Activated CD4-positive, alpha-beta T cell treated with anti-CD3 and anti-CD28 coated beads for 1 hour (primary cell): ENCODE measurements around the gene SBNO2.
"Not testable (repeated sequence)": the region's sequence is repeated elsewhere in the genome, so short reads cannot be mapped to it uniquely, and the experiment has no call there.

Experiments
- DNase-seq: peaks from one replicate; pipeline ENCODE4 v3.0.0-alpha.2; 2020

Gene SBNO2

GRCh38 chr19:1132552-1133383 is 41.3 kb downstream of the SBNO2 start:
- no peak for DNase-seq

GRCh38 chr19:1131718-1132551 is 42.1 kb downstream of the SBNO2 start:
- peak; percentile 81 for DNase-seq

DNA sequence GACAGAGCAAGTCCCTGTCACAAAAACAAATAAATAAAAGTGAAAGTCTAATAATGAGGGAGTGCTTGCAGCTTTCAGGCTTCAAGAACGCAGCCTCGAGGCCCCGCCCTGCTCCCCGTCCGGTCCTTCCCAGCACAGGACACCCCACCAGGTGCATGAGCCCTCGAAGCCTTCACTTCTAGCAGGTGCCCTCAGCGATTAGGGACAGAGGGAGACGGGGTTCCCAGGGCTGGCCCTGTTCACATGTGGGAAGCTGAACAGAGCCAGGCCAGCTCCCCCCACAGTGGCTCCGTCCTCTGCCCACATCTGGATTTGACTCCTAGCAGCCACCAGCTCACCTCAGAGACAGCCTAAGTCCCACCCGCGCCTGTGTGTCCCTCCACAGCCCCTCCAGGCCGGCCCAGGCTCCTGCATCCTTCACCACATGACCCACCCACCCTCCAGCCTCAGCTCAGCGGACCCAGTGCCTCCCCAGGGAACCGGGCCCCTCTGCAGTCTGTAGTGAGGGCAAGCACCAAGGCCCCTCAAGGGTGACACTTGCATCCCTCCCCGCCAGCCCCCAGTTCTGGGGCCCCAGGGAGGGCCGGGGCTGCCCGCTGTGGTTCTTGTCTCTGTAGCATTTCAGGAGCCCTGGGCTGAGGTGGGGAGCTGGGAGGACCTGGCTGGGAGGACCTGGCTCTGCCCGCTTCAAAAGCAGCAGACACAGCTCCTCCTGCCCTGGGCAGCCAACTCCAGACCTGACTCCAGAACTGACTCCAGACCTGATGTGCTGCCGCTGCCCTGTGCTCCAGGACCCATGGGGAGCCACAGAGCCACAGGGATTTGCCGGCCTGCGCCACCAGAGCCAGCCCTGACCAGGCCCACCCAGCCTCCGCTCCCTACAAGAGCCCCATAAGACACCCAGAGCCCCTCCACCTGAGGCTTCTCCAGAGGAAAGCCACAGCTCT is 43.0 kb downstream of the SBNO2 start:
- DNase-seq, result no peak

DNA sequence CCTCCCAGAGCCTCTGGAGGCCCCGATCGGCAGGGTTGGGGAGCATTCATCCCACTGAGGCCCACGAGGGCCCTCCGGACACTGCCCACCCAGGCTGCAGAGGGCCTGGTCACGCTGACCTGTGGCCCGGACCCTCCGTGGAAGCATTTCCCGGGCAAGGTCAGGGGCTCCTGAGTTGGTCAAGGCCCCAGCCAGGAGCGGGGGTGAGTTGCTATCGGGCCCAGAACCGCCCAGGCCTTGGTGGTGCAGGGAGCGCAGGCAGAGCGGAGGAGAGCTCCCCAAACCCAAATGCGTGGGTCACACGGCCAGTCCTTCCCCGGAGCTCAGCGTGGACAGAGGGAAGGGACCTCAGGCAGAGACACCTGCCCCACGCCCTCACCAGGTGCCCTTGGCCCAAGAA is 44.5 kb downstream of the SBNO2 start:
- no peak for DNase-seq

- not testable (repeated sequence) for DNase-seq
Measured at GRCh38 chr19:1129084-1129483, 45.0 kb downstream of the SBNO2 start.

- DNase-seq, result no peak
Measured at GRCh38 chr19:1128106-1128505, 46.0 kb downstream of the SBNO2 start.

DNA sequence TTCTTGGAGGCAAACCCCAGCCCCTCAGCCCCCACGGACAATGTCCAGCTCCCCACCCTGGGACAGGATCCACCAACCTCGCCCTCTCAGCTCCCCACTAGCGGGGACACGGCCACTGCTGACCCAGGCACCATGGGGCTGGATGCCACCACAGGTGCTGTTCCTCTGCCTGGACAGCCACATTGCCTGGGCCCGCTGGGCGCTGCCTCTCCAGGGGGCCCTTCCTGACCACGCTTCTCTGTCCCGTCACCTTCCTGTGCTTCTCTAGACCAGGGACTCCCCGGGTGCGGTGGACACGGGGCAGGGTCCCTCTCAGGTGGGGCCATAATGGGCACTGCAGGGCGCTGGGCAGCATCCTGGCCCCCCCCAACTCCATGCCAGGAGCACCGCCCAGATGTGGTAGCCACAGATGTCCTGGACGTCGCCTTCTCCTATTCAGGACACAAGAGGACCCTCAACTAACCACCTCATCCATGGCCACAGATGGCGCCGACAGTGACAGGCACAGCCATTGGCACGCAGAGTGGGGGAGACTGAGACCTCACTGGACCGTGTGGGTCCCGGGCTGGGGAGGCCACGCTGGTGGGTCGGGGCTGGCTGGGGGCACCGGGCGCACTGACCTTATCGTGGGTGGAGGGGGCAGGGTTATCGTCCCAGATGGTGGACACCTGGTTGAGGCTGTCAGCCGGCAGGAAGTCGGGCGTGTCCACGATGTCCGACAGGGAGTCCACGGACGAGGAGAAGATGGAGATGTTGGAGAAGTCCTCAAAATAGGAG is 46.9 kb downstream of the SBNO2 start:
- DNase-seq, result no peak

DNA sequence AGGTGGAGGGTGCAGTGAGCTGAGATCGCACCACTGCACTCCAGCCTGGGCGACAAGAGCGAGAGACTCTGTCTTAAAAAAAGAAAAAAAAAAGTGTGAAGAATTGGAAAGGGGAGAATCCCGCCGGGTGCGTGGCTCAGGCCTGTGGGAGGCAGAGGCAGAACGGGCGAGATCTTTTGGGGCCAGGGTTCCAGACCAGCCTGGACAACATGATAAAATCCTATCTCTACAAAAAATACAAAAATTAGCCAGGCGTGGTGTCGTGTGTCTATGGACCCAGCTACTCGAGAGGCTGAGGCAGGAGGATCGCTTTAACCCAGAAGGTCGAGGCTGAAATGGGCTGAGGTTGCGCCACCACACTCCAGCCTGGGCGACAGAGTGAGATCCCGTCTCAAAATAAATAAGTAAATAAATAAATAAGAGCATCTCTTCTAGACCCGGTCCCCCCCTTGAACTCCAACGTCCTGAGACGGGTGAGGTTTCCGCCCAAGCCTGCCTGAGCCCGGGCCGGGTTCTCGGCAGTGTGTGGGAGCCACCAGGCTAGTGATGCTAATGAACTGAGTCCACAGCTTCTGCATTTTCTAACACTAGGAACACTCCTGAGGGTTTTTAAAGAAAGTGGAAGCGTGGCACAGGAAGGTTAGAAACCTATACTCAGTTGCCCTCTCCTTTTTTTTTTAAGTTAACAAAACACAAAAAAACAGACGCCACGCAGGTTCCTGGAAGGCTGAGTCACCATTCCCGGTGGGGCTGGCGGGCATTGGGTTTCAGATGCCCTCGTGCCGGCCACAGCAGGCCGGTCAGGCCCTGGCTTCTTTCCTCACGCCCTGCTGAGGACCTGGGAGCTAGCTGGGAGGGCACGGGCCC is 48.2 kb downstream of the SBNO2 start:
- DNase-seq, result no peak

GRCh38 chr19:1123885-1124677 is 50.0 kb downstream of the SBNO2 start:
- no peak for DNase-seq

DNA sequence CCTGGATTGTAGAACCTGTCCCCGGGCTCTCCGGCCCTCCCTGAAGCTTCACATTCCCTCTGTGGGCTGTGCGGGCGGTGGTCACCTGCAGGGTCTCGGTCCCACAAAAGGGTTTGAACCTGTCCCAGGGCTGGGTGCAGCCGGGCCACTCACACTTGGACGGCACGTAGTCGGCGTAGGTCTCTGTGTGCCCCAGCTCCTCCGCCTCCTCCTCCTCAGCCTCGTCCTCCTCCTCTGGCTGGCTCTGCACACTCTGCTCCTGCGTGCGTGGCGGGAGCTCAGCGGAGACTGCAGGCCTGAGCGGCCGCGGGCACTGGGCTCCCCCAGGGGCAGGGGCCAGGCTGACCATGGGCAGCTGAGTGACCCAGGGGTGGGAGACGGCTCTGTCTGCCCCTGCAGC is 50.7 kb downstream of the SBNO2 start:
- DNase-seq, result no peak

- DNase-seq, result no peak
Measured at GRCh38 chr19:1122972-1123363, 51.1 kb downstream of the SBNO2 start.

DNA sequence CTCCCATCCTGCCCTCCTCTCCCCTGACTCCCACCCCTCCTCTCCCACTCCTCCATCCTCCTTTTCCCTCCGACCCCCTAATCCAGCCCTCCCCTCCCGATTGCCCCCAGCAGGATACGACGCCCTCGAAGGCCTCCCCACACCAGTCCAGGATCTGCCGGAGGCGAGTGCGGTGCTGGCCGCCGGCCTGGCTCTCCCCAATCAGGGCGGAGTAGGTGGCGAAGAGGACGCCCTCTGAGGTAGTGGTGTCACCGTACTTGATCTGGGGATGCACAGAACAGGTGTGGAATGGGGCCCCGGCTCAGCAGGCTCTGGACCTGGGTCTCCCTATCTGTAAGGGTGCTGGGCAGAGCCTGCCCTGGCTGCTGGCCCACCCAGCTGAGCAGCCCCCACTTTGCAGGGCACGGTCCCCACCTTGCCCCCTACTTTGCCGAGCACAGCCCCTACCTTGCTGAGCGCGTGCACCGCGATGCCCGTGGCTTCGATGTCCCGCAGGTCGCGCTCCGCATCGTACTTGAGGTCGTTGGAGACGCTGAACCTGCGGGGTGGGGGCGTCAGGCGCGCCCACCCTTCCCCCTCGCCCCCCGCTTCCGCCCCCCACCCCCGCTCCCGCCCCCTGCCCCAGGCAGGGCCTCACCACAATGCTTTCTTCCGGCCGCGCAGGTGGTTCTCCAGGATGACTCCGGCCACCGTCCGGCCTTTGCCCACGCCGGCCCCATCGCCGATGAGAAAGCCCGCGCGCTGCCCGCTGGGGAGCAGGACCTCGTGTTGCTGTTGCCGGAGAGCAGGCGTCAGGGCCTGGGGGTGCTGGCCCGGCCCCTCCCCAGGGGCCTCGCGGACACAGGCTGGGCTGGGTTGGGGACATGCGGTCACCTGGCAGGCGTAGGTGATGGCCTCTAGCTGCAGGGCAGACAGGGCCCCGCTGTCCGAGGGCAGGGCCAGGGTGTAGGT is 51.8 kb downstream of the SBNO2 start:
- DNase-seq, result no peak

- DNase-seq, result no peak
Measured at GRCh38 chr19:1121395-1121794, 52.7 kb downstream of the SBNO2 start.

DNA sequence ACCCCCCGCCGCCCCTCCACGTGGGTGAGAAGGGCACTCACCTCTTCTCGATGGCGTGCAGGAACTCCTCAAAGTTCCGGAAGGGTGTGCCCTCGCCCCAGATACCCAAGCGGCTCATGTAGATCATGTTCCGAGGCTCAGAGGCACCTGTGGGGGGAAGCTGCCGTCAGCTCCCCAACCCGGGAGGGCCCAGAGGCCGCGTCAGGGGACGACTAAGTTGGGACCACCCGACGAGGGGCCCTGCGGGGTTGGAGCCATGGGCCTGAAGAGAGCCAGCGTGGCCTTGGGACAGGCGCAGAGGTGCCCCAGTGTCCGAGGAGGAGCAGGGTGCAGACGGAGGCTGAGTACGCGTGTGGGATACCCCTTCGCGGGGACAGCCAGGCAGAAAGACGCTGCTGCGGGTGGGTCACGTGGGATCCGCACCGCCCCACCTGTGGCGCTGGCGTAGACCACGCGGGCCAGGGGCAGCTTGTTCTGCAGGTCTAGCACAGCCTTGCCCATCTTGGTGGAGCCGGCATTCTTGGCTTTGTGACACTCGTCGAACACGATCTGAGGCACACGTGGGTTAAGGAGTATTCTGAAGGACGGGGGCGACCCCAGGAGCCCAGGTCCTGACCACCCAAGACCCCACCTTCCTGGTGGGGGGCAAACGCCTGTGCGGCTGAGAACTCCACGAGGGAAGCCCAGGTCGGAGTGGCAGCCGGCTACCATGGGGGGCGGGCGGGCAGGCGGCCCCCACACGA is 54.4 kb downstream of the SBNO2 start:
- DNase-seq, result no peak

- DNase-seq, result no peak
Measured at GRCh38 chr19:1118999-1119398, 55.1 kb downstream of the SBNO2 start.

- DNase-seq, result no peak
Measured at GRCh38 chr19:1117654-1118053, 56.4 kb downstream of the SBNO2 start.

DNA sequence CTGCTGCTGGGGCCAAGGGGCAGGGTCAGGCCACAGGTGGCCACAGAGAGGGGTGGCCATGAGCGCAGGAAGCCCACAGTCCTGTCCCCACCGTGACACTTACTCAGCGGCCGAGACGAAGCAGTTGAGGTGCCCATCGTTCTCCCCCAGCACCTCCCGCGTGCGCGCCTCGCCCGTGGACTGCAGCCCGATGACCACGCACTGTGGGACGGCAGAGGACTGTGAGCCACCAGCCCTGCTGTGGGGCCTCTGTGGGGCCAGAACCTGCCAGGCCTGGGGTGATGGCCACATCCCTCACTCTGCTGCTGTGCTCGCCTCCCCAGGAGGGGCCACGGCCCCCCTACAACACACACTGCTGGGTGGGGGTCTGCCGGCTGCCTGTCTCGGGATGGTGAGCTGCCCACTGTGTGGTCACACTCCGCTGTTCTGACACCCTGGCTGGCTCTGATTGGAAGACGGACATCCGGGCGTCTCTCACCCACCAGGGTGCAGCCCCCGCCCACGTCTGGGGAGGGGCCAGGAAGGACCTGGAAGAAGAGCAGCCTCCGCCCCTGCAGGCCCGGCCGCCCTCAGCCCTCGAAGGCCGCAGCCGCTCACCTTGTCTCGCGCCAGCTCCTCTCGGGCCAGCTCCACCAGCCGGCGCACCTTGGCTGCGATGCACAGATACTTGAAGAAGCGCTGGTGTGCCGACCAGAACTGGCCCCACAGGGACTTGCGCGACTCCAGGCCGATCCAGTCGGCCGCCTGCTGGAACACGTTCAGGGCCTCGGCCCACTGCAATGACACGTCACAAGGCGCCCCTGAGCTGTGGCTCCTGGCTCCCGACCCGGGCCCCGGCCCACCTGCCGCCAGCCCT is 57.1 kb downstream of the SBNO2 start:
- no peak for DNase-seq
